K562 (cell line): ENCODE measurements around the gene SESN3. TPM values are rescaled to one million over a fixed set of nuclear protein-coding genes. Genes with fewer than 3 reads are reported as not detected.
A peak's percentile ranks its signal among the peaks of the same experiment; 100 is the strongest.

ENCODE experiments used
- CBFA2T2 ChIP-seq: fragments of 450-650 bp; conservative IDR thresholded peaks from 2 replicates; pipeline ENCODE4 v1.6.1; 2017; ENCODE audit warnings: mild to moderate bottlenecking
- DPF2 ChIP-seq: fragments of 450-650 bp; IDR thresholded peaks from 2 replicates; pipeline ENCODE4 v1.6.1; 2016
- HEY1 ChIP-seq: fragments of 250-450 bp; sonication (Bioruptor Pico); IDR thresholded peaks from 2 replicates; pipeline ENCODE4 v1.5.0; 2020; ENCODE audit warnings: mild to moderate bottlenecking, moderate library complexity, borderline replicate concordance
- MEF2A ChIP-seq: IDR thresholded peaks from 2 replicates; pipeline ENCODE4 v1.6.1; 2011; ENCODE audit warnings: low read depth, mild to moderate bottlenecking, low read length, moderate library complexity; ENCODE audit not compliant: control insufficient read depth
- MNT ChIP-seq, 2 experiments: fragments of 450-650 bp; conservative IDR thresholded peaks; 2 replicates each; pipeline ENCODE4 v1.6.1; 2017; ENCODE audit warnings: mild to moderate bottlenecking in 2 of 2, moderate library complexity in 2 of 2
- RCOR1 ChIP-seq, 2 experiments: IDR thresholded peaks; 2 replicates each; pipeline ENCODE4 v1.6.1; 2012; ENCODE audit warnings: low read depth in 2 of 2, low read length in 2 of 2, borderline replicate concordance in 1 of 2, improper control_type of control experiment in 1 of 2
- SMARCA4 ChIP-seq: fragments of 450-650 bp; IDR thresholded peaks from 2 replicates; pipeline ENCODE4 v1.6.1; 2016
- SMC3 ChIP-seq: conservative IDR thresholded peaks from 2 replicates; pipeline ENCODE4 v1.6.1; 2011; ENCODE audit warnings: low read depth, low read length, improper control_type of control experiment; ENCODE audit not compliant: insufficient read depth
- TAL1 ChIP-seq: fragments of 450-650 bp; IDR thresholded peaks from 2 replicates; pipeline ENCODE4 v1.6.1; 2016; ENCODE audit warnings: mild to moderate bottlenecking
- TCF3 ChIP-seq: sonication (generic); formaldehyde crosslinking; IDR thresholded peaks from 2 replicates; pipeline ENCODE4 v1.4.0; 2020; ENCODE audit warnings: mild to moderate bottlenecking, missing genetic modification reagents
- TEAD4 ChIP-seq, 2 experiments: sonication (generic) in 1 of 2; formaldehyde crosslinking in 1 of 2; IDR thresholded peaks; 2 replicates each; pipeline versions ENCODE4 v1.6.1 to v1.8.0; 2012 to 2022; ENCODE audit warnings: borderline replicate concordance in 1 of 2, inconsistent platforms in 1 of 2, low read length in 1 of 2, mild to moderate bottlenecking in 1 of 2, missing genetic modification reagents in 1 of 2
- THAP7 ChIP-seq: fragments of 250-450 bp; sonication (Bioruptor Pico); IDR thresholded peaks from 2 replicates; pipeline ENCODE4 v1.5.0; 2021
- TRIM24 ChIP-seq, 2 experiments: fragments of 450-650 bp; IDR thresholded peaks; 2 replicates each; pipeline ENCODE4 v1.6.1; 2016
- ZBTB2 ChIP-seq: fragments of 450-650 bp; IDR thresholded peaks from 2 replicates; pipeline ENCODE4 v1.6.1; 2016; ENCODE audit warnings: antibody characterized with exemption
- polyA plus RNA-seq, 8 experiments: library from polyadenylated mRNA; depleted of rRNA in 4 of 8; stranded (reverse) in 5 of 8; unstranded in 3 of 8; fragments of >200 nt; fragmentation: Nextera tagmentation in 2 of 8; fragmentation: Illumina TruSeq in 1 of 8; extraction: Ambion mirVana in 2 of 8; extraction: Trizol in 1 of 8; gene quantifications; 2 replicates each; pipeline versions ENCODE4 v1.2.1 to v1.2.3, GENCODE V29; 2011 to 2014; ENCODE audit warnings: inconsistent platforms in 1 of 8, missing spikeins in 1 of 8
- total RNA-seq, 7 experiments: library from RNA; depleted of rRNA in 6 of 7; stranded (reverse); fragments of >200 nt in 6 of 7; fragmentation: Illumina TruSeq in 2 of 7; extraction: Trizol in 2 of 7; gene quantifications; 2 replicates each; pipeline versions ENCODE4 v1.2.1 to v1.2.3, GENCODE V29; 2011 to 2021; ENCODE audit warnings: low replicate concordance in 1 of 7
- TF ChIP-seq, protein P1 (sequence below): fragments of 450-650 bp; IDR thresholded peaks from 2 replicates; pipeline ENCODE4 v1.6.1; 2017; ENCODE audit warnings: antibody characterized with exemption, mild to moderate bottlenecking
- TF ChIP-seq, protein P2 (sequence below): fragments of 150-350 bp; IDR thresholded peaks from 2 replicates; pipeline ENCODE4 v1.6.1; 2014; ENCODE audit warnings: low read depth, mild to moderate bottlenecking, low read length, borderline replicate concordance

The SESN3 gene
- total and polyA plus RNA-seq, 9 of the 15 experiments (the other 6 are each of a cell fraction or from before 2014, with no cell fraction given), result 0.44 to 2.6 (median 1.5) TPM

GRCh38 chr11:95148938-95149337, 82.1 kb downstream of the SESN3 start (continued):
- TF ChIP-seq, protein P1, sequence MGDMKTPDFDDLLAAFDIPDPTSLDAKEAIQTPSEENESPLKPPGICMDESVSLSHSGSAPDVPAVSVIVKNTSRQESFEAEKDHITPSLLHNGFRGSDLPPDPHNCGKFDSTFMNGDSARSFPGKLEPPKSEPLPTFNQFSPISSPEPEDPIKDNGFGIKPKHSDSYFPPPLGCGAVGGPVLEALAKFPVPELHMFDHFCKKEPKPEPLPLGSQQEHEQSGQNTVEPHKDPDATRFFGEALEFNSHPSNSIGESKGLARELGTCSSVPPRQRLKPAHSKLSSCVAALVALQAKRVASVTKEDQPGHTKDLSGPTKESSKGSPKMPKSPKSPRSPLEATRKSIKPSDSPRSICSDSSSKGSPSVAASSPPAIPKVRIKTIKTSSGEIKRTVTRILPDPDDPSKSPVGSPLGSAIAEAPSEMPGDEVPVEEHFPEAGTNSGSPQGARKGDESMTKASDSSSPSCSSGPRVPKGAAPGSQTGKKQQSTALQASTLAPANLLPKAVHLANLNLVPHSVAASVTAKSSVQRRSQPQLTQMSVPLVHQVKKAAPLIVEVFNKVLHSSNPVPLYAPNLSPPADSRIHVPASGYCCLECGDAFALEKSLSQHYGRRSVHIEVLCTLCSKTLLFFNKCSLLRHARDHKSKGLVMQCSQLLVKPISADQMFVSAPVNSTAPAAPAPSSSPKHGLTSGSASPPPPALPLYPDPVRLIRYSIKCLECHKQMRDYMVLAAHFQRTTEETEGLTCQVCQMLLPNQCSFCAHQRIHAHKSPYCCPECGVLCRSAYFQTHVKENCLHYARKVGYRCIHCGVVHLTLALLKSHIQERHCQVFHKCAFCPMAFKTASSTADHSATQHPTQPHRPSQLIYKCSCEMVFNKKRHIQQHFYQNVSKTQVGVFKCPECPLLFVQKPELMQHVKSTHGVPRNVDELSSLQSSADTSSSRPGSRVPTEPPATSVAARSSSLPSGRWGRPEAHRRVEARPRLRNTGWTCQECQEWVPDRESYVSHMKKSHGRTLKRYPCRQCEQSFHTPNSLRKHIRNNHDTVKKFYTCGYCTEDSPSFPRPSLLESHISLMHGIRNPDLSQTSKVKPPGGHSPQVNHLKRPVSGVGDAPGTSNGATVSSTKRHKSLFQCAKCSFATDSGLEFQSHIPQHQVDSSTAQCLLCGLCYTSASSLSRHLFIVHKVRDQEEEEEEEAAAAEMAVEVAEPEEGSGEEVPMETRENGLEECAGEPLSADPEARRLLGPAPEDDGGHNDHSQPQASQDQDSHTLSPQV, result peak; percentile 61; the same call in 1 of the 2 replicates
- TF ChIP-seq, protein P2, sequence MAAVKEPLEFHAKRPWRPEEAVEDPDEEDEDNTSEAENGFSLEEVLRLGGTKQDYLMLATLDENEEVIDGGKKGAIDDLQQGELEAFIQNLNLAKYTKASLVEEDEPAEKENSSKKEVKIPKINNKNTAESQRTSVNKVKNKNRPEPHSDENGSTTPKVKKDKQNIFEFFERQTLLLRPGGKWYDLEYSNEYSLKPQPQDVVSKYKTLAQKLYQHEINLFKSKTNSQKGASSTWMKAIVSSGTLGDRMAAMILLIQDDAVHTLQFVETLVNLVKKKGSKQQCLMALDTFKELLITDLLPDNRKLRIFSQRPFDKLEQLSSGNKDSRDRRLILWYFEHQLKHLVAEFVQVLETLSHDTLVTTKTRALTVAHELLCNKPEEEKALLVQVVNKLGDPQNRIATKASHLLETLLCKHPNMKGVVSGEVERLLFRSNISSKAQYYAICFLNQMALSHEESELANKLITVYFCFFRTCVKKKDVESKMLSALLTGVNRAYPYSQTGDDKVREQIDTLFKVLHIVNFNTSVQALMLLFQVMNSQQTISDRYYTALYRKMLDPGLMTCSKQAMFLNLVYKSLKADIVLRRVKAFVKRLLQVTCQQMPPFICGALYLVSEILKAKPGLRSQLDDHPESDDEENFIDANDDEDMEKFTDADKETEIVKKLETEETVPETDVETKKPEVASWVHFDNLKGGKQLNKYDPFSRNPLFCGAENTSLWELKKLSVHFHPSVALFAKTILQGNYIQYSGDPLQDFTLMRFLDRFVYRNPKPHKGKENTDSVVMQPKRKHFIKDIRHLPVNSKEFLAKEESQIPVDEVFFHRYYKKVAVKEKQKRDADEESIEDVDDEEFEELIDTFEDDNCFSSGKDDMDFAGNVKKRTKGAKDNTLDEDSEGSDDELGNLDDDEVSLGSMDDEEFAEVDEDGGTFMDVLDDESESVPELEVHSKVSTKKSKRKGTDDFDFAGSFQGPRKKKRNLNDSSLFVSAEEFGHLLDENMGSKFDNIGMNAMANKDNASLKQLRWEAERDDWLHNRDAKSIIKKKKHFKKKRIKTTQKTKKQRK, result no peak
- TF ChIP-seq HEY1 (no peak), SMARCA4 (peak; percentile 24; the same call in 1 of the 2 replicates), SMC3 (no peak), TRIM24 (IDR thresholded peaks at IDR 0.05) (0 out of 4 replicates have a peak, but pooled peaks of 1 of the 2 experiments have one; percentile 12), TEAD4 (IDR thresholded peaks at IDR 0.05; ENCODE audit: low read length) (peak; percentile 50; the same call in 1 of the 2 replicates), TEAD4 (CRISPR knock-in tag; IDR thresholded peaks at IDR 0.05; ENCODE audit: borderline replicate concordance) (no peak), ZBTB2 (peak; percentile 23; the same call in 1 of the 2 replicates), THAP7 (CRISPR knock-in tag) (no peak), MNT (conservative IDR thresholded peaks at IDR 0.05) (0 out of 4 replicates have a peak, but pooled peaks have one; percentile 44 to 52), CBFA2T2 (peak; percentile 32), TCF3 (peak; percentile 70), MEF2A (0 out of 2 replicates have a peak, but pooled peaks have one; percentile 55), TAL1 (0 out of 2 replicates have a peak, but pooled peaks have one; percentile 38), RCOR1 (IDR thresholded peaks at IDR 0.05; ENCODE audit: borderline replicate concordance in 1 of 2, low read depth in 2 of 2, low read length in 2 of 2) (0 out of 4 replicates have a peak, but pooled peaks of 1 of the 2 experiments have one; percentile 22), DPF2 (peak; percentile 52; the same call in 1 of the 2 replicates)
